ENCODE measurements around the gene NF1.
"Not testable (repeated sequence)": the region's sequence is repeated elsewhere in the genome, so short reads cannot be mapped to it uniquely, and the experiment has no call there.

NF1 gene

DNA sequence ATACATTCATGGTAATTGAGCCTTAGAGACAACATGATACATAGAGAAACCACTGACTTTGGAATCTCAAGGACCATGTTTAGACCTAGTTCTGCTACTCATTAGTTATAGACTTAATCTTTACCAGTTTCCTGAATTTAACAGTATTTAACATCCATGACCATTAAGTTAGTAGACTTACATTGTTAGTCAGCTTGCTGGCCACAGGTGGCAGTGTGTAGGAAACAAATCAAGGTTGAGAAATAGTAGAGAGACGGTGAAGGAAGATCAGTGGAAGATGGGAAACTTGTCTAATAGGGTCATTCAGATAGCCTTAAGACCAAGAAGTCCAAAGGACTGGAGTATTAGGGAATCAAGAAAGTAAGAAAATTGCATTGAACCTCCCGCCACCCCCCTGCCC, 171.3 kb downstream of the NF1 start:
- DNase-seq = no peak

DNA sequence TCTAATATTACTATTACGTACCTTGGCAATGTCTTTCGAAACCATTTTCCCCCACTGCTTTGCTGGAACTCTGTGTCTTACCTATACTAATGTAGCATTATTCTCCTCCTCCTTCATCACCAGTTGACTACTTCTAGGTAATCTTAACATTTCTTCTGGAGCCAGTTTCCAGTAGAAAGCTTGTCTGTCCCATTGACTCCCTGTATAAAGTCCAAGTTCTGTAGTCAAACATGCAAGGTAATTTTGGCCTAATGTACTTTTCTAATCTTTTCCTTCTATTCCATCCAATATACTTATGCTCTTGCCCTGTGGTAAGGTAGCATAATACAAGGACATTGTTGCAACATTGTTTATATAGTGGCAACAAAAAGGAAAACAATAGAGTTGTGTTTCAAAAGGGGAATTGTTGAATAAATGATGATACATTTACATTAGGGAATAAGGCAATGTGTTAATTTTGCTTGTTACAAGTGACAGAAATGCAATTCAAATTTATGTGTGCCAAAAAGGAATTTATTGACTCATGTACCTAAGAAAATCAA, 174.3 kb downstream of the NF1 start:
- no peak for DNase-seq

DNA sequence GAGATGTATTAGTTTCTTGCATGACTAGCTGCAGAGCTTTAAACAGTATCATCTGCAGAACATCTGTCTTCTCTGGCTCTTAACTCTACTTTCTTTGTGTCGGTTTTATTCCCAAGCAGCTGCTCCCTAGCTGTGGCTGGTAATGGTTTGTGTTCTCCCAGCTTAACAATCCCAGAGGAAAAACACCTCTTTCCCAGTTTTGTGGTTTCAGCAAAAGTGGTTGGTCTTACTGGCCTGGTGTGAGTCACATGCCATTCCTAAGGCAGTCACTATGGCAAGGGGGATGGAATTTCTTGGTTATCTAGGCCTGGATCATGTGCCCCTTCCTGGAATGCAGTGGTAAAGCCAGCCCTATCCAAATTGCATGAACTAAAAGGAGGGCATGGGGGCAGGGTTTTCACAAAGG, 174.8 kb downstream of the NF1 start:
- DNase-seq = no peak

DNA sequence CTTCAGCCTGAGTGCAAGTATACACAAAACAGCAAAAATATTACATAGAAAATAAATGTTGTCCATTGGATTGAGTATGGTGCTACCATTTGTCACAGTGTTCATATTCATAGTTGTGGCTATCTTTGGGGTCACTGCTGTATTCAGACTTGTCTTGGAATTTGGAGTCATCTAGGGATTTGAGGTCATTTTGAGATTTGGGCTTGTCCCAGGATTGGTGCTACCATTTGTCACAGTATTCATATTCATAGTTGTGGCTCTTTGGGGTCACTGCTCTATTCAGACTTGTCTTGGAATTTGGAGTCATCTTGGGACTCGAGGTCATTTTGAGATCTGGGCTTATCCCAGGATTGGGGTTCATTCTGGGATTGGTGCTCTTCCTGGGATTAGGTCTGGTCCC, 177.5 kb downstream of the NF1 start:
- no peak for DNase-seq

DNA sequence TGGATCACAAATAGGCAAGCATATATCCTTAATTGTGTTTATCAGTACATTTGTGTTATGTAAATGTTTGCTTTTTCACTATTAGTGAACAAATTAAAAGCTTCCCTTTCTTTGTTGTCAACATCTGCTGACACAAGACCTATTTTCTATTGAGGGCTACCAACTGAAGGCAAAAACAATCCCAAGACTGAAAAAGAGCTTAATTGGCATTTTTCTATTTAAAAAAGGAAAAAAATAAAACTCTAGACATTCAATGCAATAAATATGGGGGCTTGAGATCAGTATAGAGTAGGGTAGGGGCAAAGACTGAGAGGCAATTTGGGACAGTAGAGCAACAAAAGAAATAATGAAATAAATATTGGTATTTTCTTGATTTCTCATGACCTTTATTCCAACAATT, 178.0 kb downstream of the NF1 start:
- no peak for DNase-seq

DNA sequence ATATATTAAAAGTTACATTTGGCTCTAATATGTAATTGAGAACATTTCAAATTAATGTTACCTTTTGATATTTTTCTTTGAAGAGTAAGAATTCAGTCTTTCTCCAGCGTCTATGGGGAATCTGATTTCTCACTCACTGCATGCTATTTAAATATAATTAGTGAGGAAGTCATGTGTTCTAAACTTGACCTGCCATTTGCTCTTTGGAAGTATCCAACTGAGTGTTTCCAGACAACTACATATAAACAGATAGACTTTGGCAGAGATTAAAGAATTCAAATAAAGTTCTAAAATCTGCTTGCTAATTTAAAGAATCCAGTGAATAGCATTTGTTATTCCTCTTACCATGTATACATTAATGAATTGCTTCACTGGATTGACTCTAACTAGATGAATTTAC, 178.7 kb downstream of the NF1 start:
- DNase-seq = no peak

DNA sequence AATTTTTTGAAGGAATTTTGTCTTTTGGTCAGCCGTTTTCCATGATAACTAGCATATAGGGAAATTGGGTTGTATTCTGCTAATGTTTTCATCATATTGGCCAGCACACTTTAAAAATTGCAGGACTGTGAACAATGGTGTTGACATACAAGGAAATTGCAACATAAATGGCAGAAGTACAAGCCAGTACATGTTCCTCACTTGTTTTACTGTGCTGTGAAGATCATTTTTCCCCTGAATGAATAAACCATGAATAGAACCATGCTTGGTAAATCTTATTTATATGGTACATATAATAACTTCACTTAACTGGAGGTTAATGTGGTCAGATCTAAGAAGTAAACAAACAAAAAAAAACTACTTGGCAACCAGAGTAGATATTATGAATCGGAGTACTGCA, 179.5 kb downstream of the NF1 start:
- no peak for DNase-seq

DNA sequence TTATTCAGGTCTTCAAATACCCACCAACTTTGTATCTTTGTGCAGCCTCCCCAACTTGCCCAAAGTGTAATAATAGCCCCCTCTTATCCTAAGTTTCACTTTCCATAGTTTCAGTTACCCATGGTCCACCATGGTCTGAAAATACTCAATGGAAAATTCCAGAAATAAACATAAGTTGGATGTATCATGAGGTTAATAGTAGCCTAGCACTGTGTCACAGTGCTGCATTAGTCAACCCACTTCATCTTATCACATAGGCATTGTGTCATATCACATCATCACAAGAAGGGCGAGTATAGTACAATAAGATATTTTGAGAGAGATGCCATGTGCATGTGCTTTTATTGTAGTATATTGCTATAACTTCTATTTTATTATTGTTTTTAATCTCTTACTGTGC, 180.3 kb downstream of the NF1 start:
- no peak for DNase-seq

DNA sequence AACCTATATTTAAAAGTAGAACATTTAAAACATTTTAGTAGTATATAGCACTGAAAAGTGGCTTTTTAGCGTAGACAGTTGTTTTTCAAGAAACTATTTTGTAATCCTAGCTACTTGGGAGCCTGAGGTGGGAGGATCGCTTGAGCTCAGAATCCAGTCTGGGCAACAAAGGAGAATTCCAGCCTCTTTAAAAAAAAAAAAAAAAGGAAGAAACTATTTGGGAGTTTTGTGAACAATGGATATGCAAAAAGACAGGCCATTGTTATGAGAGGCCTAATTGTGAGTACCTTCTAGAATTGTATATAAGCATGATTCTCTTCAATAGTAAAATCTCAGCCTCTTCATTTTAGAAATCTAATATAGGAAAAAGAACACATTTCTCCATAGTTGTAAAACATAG, 184.6 kb downstream of the NF1 start:
- DNase-seq = no peak

DNA sequence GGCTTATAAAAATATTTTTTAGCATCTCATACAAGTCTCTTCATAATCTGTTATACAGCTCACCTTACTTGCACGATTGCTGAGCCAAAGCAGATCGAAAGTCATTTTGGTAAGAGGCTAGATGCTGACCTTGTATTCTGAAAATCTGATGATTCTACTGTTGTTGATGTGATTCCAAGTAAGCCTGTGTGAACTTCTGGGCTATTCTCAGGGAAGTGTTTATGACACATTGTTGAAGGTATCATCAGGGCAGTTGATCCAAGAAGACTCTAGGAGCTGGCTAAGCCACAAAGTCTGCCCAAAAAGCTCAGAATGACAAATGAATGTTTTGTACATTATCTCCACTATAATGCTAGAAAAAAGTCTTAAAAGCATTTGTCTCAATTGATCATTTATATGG, 186.3 kb downstream of the NF1 start:
- no peak for DNase-seq

DNA sequence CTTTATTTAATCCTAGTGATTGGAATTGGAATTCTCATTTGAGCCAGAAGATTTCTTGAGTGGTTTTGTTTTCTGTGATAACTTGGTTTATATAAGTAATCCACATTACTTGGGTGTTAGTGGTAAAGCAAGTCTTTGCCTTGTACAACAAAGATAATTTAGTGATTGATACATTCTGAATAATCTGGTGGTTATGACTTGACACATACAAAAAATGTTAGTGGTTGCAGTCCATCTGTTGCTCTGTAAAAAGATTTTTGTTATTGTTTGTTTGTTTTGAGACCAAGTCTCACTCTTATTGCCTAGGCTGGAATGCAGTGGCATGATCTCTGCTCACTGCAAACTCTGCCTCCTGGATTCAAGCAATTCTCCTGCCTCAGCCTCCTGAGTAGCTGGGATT, 189.1 kb downstream of the NF1 start:
- DNase-seq = no peak

DNA sequence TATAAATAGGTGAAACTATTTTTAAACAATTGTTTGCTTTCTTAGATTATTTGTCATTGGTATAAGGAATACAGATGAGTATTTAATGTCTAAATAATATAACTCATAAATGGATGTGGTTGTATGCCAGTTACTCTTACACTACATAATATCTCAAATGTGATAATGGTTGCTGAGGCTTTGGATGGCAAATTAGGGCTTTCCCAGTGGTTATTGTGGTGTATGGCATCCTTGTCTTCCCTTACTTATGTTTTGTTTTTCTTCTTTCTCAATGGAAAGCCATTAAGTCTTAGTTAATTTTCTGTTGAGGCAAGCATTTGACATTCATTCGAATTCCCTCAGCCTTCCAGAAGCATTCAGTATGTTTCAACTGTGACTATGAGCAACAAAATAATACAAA, 191.8 kb downstream of the NF1 start:
- DNase-seq = no peak

DNA sequence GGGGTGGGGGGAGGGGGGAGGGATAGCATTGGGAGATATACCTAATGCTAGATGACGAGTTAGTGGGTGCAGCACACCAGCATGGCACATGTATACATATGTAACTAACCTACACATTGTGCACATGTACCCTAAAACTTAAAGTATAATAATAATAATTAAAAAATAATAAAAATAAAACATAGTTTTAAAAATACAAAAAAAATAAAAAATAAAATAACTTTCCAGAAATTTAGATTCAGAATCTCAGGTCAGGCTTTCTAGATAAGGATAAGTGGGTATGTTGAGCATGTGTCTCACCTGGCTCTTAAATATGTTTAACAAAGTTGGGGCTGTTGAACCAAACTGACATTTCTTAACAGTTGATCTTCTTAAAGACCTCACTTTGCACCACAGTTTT, 193.2 kb downstream of the NF1 start:
- DNase-seq = not testable (repeated sequence)

DNA sequence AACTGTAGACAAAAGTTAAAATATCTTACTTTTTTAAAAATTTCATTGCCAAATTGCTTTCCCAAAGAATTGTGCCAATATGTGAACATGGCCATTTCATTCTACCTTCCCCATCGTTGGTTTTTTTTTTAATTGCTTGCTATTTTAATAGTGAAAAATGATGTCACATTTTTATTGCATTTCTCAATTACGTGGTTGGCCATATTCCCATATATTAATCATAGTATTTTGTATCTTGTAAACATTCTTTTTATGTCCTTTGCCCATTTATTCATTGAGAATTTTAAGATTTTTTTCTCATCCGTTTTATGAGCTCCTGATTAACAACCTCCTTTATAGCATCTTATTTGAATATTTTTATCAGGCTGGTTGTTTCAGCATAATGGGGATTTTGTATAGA, 195.0 kb downstream of the NF1 start:
- DNase-seq = no peak

DNA sequence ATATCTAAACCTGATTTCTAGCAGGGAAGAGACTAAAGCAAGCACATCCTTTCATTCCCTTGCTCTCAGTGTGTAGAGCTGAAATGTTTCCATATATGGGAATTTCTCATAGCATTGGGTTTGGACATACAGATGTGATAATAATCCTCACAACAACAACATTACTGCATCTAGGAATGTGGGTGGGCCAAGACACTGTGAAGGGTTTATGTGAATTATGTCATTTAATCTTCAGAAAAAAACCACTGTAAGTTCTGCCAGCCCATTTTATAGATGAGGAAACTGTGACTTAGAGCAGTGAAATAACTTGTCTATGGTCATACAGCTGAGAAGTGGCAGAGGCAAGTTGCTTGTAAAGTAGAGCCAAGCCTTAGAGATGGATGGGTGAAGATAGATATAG, 197.0 kb downstream of the NF1 start:
- no peak for DNase-seq

DNA sequence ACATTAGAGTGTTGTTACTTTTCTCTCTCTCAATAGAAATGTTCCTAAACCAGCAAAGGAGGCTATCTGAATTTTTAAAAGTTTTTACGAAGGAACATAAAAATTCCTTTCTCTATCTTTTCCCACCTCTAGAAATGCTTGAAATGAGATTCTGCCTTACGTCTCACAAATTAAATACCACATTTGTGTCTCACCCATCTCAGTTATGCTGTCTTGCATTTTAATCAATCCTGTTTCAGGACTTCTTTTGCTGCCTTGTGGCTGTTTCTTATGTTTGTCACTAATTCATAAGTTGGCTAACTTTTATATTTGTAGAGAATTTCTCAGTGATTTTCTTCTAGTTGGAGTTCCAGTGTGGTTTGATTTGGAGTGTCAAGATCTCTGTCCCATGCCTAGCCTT, 198.8 kb downstream of the NF1 start:
- no peak for DNase-seq

DNA sequence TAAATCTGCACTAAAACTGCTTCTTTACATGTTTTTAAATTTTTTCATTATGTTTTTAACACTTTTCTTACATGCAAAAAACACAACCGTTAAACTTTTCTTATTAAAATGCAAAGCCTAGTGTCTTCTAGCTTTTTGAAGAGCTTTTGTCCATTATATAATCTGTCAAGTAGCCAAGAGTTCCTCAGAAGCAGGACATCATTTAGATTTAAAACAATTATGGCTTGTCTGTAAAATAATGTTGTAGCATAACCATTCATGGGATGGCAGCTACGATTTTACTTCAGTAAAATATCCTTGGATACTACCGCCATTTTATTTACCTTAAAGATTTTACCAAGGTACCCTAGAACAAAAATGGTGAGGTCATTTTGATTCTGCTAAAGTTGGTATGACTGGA, 199.5 kb downstream of the NF1 start:
- no peak for DNase-seq

DNA sequence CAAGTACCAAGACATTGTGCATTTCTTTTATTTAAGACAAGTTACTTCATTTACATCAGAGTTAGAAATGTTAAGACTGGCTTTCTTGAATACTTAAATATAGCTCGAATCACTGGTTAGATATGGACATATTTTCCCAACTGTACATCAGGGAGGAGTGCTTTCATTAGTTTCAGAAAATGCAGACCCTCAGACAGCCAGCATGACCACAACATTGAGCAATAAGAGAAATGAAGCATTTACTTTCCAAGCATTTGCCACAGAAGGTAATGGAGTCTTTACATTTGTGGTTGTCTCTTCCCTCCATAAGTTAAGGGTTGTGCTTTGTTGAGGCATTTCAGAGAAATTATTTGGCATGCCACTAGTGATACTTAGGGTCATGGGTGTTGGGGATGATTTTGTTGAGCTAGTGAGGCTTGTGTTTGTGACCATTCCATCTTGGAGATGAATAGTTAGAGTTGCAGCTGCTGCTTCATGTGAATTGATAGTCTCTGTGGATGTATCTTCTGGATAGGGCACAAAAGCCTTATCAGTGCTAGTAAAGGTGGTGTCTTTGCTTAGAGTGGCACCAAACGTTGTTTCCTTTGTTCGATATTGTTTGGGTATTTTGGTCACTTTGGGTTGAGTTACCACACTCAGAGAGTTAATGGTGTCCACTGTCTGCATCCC, 200.2 kb downstream of the NF1 start:
- DNase-seq = no peak

DNA sequence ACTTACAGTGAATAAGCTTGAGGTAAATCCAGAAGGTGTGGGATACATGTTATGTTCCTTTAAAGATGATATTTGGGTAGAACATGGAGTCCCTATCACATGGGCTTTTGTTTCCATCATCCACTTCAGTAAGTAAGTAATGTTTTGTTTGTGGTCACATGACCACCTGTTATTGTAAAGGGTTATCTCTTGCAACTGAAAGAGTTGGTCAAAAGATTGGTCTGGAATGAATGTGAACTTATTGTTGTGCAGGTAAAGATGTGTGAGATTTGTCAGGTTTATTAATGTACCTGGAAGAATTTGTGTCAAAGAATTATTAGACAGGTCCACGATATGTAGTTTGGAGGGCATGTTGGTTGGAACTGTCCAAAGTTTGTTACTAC, 200.7 kb downstream of the NF1 start:
- no peak for DNase-seq

DNA sequence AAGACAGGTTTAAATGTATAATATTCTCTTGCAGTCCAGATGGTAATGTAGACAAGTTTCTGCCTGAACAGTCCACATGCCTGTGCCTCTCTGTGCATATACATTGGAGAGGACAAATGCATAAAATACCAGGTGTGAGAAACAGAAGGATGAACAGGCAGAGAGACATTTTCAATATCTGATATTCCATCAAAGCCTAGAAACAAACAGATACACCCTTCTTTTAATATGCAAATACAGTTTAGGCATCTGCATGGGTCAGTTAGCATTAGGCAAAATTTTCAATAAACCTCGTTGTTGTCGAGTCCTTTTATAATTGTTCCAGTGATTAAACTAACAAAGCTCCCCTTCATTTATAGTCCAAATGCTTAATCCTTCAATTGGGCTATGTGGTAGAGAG, 201.4 kb downstream of the NF1 start:
- no peak for DNase-seq

DNA sequence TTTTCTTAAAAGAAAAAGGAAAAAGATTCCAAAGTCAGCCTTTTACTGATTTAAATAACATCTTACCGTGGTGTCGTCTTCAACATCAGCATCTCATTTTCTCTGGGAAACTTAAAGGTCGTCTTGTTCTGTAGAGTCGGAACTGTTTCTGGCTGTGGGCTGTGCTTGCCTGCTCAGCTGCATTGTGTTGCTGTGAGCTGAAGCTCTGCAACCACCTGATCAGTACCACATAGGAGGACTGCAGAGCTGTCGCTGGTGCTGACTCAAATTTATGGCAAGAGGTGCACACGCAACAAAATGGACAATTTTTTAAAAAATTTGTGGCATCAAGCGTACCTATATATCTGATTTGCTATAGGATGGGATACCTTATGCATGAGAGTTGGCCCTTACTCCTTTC, 202.3 kb downstream of the NF1 start, which contains the start of gene OMG:
TSS of gene OMG (minus strand) at position 150 of the 400 bp plus-strand sequence. CDS start 908 bp downstream, outside the sequence.
- DNase-seq = no peak

DNA sequence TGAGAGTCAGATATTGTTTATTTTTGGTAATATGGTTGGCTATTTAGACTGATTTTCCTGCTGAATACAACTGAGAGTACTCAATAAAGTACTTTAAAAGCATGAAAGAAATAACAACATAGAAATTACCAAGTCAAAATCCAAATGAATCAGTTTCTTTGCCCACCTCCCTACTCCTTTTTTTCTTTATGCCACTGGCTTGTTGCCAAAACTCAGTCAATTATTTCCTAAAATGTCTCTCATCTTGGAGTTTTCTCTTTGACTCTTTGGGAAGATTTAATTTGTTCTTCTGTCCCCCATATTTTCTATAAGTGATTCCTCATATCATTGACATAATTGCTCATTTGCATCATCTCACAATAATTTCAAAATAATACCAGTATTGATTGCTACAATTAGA, 204.8 kb downstream of the NF1 start:
- DNase-seq = no peak

DNA sequence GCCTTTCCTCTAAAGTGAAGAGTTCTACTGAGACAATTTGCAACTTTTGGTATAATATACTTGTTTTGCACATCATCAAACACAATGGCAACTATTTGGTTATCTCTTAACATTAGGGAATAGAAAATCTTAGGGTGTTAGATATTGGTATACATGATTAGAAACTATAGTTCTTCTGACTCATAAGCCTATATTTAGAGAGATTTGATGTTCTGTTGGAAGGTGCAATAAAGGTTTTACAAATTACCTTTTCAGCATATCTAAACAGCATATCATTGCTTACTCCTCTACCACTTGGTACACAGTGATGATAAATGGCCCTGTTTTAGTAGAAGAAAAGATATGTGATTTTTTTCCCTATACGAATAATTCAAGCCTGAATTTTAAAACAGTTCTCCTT, 212.9 kb downstream of the NF1 start:
- DNase-seq = no peak

DNA sequence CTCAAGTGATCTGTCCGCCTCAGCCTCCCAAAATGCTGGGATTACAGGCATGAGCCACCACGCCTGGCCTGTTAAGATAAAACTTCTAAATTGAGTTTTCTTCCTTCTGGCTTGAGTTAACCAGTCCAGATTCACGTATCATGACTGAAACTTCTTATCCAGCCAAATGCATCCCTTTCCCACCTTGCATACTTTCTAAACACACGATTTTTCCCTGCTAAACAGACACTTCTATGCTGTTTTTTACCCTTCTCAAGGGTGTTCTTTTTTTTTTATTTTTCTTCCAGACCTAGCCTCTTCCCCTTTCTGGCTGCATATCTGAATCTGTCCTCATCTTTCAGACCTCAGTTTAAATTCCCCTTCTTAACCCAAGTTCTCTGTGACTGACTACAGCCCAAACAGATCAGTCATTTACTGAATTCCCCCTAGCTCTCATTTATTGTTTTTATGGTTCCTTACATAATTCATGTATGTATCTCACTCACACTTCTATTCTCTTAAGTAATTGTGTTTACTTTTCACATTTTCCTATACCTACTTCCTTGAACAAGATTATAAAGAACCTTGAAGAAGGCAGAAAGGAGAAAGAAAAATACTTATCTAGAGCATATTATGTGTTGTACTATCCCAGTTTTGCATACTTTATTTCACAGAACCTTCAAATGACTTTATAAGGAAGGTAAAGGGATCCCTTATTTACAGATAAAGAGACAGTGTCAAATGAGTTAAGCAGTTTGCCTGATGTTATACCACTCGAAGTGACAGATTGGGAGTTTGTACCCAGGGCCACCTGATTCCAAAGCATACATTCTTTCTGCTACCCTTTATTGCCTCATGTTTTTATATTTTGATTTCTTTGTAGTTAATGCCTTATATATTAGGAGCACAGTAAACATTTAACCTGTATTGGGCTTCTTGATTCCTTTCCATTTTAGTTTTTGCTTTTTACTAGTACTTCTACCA, 213.9 kb downstream of the NF1 start:
- no peak for DNase-seq
